Activated T-helper 1 cell treated with anti-CD3 and anti-CD28 coated beads, Interleukin-2, amount 50 U/mL, for 16 hours (primary cell): ENCODE measurements around the gene PCLO.
"Not testable (repeated sequence)": the region's sequence is repeated elsewhere in the genome, so short reads cannot be mapped to it uniquely, and the experiment has no call there.

Experiments
- DNase-seq, 2 donors: peaks; one replicate each; pipeline ENCODE4 v3.0.0-alpha.2; 2020; ENCODE audit warnings: low read depth in 1 of 2, low spot score in 1 of 2

Gene PCLO

GRCh38 chr7:83054472-83054871, 108.2 kb downstream of the PCLO start:
- no peak for DNase-seq

- DNase-seq, result no peak
Measured at GRCh38 chr7:83053965-83054364, 108.7 kb downstream of the PCLO start.

- no peak for DNase-seq
Measured at GRCh38 chr7:83040484-83040883, 122.2 kb downstream of the PCLO start.

DNA sequence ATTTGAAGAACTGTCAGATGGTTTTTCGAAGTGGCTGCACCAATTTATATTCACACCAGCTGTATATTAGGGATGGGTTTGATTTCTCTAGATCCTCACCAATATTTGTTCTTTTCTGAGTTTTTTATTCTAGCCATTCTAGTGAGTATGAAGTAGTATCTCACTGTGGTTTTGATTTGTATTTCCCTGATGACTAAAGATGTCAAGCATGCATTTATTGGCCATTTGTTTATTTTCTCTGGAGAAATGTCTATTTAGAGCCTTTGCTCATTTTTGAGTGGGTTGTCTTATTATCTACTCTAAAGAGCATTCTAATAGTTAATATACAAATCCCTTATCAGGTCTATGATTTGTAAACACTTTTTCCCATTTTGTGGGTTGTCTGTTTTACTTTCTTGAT, 123.9 kb downstream of the PCLO start:
- DNase-seq, result no peak

GRCh38 chr7:83036721-83037380, 125.8 kb downstream of the PCLO start:
- DNase-seq, result no peak

GRCh38 chr7:83036130-83036529, 126.6 kb downstream of the PCLO start:
- no peak for DNase-seq

GRCh38 chr7:83032195-83032594, 130.5 kb downstream of the PCLO start:
- DNase-seq, result no peak

DNA sequence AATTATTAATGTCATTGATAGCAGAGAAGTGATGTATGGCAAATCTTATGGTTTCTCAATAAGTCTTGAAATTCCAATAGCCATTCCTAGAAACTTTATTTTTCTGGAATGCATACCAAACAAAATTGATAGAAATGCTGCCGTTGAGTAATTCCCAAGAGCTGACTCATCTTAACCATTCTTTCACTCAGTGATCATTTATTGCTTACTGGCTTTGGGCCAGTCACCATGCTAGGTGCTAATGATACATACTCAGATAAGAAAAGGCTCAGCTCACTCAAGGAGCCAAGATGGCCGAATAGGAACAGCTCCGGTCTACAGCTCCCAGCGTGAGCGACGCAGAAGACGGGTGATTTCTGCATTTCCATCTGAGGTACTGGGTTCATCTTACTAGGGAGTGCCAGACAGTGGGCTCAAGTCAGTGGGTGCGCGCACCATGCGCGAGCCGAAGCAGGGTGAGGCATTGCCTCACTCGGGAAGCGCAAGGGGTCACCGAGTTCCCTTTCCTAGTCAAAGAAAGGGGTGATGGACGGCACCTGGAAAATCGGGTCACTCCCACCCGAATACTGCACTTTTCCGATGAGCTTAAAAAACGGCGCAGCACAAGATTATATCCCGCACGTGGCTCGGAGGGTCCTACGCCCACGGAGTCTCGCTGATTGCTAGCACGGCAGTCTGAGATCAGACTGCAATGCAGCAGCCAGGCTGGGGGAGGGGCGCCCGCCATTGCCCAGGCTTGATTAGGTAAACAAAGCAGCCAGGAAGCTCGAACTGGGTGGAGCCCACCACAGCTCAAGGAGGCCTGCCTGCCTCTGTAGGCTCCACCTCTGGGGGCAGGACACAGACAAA, 138.6 kb downstream of the PCLO start:
- not testable (repeated sequence) for DNase-seq

- no peak for DNase-seq
Measured at GRCh38 chr7:83021032-83021431, 141.7 kb downstream of the PCLO start.

DNA sequence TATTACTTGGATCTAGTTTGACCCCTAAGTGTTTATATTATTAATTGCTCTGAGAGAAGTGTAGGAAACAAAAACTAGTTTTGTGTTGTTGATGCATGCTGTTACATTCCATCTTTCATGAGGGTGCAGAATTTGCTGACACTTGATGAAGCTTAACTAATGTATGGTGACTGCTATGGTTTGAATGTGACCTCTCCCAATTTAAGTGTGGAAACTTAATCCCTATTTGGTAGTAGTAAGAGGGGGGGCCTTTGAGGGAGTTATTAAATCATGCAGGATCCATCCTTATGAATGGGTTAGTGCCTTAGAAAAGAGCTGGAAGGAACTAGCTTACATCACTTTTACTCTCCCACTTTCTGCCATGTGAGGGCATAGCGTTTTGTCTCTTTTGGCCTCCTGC, 142.5 kb downstream of the PCLO start:
- no peak for DNase-seq

DNA sequence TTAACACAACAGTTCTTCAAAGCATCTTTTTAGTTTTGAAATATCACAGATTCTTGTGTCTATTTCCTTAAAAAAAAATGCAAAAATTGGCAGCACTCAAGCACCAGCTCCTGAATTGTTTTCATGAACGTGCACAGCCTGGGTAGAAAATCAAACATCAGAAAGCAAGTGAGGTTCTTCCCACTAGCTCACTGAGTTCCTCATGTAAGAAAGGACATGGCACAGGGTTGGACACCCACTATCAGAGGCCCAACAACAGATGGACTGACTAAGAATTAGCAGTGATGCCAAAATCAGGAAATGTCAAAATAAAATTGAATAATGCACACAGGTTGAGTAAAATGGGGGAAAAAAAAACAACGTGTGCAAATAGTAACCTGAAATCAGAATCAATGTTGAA, 146.8 kb downstream of the PCLO start:
- DNase-seq, result no peak

DNA sequence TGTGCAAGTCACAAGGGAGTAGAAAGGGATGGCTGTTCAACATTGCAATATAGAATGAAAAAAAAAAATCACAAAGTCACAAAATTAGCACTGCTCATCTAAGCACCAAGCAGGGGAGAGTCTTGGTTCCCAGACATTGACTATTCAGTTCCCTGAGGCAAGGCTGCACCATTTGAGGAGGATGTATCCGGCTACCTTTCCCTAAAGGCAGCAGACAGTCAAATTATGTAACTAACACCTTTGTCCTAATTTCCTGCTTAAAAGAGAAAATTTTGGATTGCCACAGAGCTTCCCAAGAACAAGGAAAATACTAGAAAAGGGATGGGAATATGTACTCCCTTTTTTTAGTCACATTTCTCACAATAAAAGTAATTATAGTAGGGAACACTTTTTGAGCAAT, 148.1 kb downstream of the PCLO start:
- no peak for DNase-seq

DNA sequence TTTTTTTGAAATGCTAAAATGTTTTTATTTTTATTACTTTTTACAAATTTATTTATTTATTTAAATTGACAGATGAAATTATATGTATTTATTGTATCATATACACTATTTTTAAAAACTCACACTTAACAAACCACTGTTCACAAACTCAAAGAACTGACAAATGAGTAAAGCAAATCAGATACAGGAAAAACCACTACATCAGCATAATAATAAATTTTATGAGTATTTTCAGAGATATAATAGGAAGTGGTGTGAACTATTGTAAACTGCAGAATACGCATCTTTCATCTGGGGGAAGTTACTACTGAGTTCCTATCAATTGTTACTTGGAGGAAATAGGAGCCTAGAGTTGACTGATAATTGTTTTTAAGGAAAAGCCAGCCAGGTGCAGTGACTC, 150.7 kb downstream of the PCLO start:
- DNase-seq, result no peak

DNA sequence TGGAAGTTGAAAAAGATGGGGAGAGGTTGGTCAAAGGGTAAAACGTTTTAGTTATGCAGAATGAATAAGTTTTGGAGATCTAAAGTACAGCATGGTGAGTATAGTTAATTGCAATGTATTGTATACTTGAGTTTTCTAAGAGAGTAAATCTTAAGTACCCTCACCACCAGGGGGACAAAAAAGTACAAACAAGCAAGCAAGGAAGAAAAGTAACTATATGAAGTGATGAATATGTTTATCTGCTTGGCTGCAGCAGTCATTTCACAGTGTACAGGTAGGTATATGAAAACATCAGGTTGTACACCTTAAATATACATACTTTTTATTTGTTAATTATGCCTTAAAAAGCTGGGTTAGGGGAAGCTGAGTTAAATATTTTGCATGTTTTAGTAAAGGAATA, 157.3 kb downstream of the PCLO start:
- no peak for DNase-seq

GRCh38 chr7:83001362-83002040, 161.2 kb downstream of the PCLO start:
- no peak for DNase-seq

DNA sequence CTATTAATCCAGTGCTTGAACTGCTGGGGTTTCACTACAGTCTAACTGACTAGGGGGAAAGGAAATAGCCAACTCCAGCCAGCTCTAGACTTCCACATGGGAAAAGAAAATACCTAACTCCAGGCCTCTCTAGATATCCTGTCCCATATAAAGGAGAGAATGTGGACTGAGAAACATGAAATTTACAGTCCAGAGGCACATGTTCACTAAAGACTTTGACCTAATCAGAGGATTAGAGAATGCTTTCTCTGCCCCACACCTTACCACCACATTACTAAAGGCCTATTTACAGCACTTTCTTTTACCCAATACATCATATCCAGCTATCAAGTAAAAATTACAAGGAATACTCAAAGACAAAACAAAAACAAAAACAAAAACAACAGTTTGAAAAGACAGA, 164.2 kb downstream of the PCLO start:
- no peak for DNase-seq

GRCh38 chr7:82985144-82985802, 177.4 kb downstream of the PCLO start:
- DNase-seq, result no peak

DNA sequence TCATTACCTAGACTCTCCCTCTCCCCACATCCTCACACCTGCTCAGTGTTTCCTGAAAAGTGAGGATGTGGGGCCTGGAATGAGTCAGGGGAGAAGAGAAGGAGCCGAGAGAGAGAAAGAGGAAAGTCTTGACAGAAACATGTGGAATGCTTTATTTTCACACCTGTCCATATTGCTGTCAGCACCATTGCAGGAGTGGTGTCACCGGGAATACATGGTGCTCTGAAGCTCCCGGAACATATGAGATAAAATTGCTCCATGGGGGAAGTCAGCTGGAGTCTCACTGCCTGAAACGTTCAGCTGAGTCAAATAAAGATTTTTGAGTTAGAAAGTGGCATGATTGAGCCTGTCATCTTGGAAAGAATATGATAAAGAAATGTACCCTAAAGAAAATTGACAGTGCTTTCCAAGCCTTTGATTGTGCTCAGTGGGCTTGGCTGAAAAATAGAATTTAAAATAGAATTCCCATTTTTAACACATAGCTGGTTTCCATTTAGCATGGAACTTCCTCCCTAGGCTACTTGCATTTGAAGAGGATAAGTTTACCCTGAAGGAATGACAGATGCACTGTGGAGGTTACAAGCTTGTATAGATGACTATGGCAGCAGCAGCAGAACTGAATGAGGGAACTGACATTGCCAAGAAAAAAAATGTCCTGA, 182.4 kb downstream of the PCLO start:
- no peak for DNase-seq

DNA sequence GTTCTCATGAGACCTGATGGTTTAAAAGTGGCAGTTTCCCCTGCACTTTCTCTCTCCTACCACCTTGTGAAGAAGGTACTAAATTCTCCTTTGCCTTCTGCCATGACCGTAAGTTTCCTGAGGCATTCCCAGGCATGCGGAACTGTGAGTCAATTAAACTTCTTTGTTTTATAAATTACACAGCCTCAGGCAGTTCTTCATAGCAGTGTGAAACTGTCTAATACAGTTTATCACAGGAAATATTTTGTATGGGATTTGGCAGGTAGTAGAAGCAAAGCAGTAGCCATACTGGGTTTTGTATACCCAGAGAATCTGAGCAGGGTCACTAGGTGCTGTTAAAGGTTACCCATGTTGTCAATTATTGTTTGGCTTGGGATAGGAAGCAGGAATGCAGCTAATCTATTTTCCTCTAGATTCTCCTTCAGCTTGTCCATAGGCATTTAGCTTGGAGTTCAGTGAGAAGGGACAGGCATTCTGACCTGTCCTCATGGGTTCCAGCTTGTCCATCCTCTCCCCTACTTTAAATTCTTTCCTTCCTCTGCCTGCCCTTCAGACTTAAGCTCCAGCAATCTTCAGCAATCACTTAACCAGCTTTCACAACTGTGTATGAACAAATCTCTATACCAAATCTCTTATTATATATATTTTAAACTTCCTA, 186.7 kb downstream of the PCLO start:
- DNase-seq, result no peak

- no peak for DNase-seq
Measured at GRCh38 chr7:82972135-82972534, 190.5 kb downstream of the PCLO start.
